GM23338 (cell line): ENCODE data around the gene TNS3.

Experiments used
- CREB1 ChIP-seq: fragments of 250-450 bp; sonication (Bioruptor Pico); IDR thresholded peaks from 2 replicates; pipeline ENCODE4 v1.5.0; 2020; ENCODE audit warnings: low read depth, mild to moderate bottlenecking, moderate library complexity
- EZH2 ChIP-seq: fragments of 200-600 bp; sonication (generic); IDR thresholded peaks from one replicate; pipeline ENCODE4 v1.8.0; 2017; ENCODE audit warnings: antibody characterized with exemption, mild to moderate bottlenecking, low read depth; ENCODE audit not compliant: unreplicated experiment
- EZH2phosphoT487 ChIP-seq: fragments of 200-600 bp; sonication (generic); IDR thresholded peaks from one replicate; pipeline ENCODE4 v1.8.1; 2018; ENCODE audit warnings: antibody characterized with exemption; ENCODE audit not compliant: unreplicated experiment
- JUNB ChIP-seq: IDR thresholded peaks from one replicate; pipeline ENCODE4 v1.6.1; 2016; ENCODE audit warnings: antibody characterized with exemption; ENCODE audit not compliant: unreplicated experiment
- POLR2AphosphoS5 ChIP-seq: IDR thresholded peaks from 2 replicates; pipeline ENCODE4 v1.6.1; 2016; ENCODE audit warnings: antibody characterized with exemption, low read depth
- ZNF114 ChIP-seq: fragments of 250-450 bp; sonication (Bioruptor Pico); IDR thresholded peaks from 2 replicates; pipeline ENCODE4 v1.5.0; 2020; ENCODE audit warnings: mild to moderate bottlenecking, moderate library complexity
- TF ChIP-seq, protein P1 (sequence below), 2 experiments: fragments of 200-600 bp in 1 of 2; sonication (generic) in 1 of 2; conservative IDR thresholded peaks; 2 replicates each; pipeline versions ENCODE4 v1.5.1 to v1.6.1; 2016 to 2017; ENCODE audit warnings: antibody characterized with exemption in 2 of 2, low read depth in 2 of 2, mild to moderate bottlenecking in 2 of 2, moderate library complexity in 1 of 2
- TF ChIP-seq, protein P2 (sequence below): IDR thresholded peaks from one replicate; pipeline ENCODE4 v1.6.1; 2018; ENCODE audit warnings: antibody characterized with exemption; ENCODE audit not compliant: unreplicated experiment
- TF ChIP-seq, protein P3 (sequence below): IDR thresholded peaks from 2 replicates; pipeline ENCODE4 v1.6.1; 2016; ENCODE audit warnings: antibody characterized with exemption

DNA sequence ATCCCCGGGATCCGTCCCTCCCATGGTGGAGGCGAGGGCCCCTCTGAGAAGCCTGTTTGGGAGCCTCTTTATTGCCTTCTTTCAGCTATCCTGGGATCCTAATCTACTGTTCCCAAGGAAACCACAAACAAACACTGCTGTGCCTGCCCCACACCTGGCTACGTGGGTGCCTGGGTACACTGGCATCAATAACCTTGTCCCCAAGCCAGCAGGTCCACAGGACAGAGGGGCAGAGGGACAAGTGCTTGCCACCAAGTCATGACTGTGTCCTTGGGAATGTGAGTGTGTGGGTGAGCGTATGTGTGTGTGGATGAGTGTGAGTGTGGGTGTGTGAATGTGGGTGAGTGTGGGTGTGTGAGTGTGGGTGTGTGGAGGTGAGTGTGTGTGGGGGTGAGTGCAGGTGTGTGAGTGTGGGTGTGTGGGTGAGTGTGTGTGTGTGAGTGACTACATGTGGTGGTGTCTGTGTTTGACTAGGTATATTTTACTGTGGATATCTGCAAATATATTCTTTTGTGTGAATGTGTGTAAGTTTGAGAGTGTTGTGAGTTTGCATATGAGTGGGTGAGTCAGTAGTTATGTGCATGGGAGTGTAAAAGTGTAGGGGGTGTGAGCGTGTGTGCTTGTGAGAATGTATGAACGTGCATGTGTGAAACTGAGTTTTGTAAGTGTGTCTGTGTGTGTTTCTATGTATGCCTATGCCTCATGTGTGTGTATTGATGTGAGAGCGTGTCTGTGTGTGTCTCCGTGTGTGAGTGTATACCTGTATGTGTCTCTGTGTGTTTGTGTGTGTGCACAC, 96.1 kb downstream of the TNS3 start:
- no peak for TF ChIP-seq EZH2
- TF ChIP-seq, protein P1, sequence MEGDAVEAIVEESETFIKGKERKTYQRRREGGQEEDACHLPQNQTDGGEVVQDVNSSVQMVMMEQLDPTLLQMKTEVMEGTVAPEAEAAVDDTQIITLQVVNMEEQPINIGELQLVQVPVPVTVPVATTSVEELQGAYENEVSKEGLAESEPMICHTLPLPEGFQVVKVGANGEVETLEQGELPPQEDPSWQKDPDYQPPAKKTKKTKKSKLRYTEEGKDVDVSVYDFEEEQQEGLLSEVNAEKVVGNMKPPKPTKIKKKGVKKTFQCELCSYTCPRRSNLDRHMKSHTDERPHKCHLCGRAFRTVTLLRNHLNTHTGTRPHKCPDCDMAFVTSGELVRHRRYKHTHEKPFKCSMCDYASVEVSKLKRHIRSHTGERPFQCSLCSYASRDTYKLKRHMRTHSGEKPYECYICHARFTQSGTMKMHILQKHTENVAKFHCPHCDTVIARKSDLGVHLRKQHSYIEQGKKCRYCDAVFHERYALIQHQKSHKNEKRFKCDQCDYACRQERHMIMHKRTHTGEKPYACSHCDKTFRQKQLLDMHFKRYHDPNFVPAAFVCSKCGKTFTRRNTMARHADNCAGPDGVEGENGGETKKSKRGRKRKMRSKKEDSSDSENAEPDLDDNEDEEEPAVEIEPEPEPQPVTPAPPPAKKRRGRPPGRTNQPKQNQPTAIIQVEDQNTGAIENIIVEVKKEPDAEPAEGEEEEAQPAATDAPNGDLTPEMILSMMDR (conservative IDR thresholded peaks at IDR 0.05; ENCODE audit: low read depth in 2 of 2): no peak
- TF ChIP-seq, protein P2, sequence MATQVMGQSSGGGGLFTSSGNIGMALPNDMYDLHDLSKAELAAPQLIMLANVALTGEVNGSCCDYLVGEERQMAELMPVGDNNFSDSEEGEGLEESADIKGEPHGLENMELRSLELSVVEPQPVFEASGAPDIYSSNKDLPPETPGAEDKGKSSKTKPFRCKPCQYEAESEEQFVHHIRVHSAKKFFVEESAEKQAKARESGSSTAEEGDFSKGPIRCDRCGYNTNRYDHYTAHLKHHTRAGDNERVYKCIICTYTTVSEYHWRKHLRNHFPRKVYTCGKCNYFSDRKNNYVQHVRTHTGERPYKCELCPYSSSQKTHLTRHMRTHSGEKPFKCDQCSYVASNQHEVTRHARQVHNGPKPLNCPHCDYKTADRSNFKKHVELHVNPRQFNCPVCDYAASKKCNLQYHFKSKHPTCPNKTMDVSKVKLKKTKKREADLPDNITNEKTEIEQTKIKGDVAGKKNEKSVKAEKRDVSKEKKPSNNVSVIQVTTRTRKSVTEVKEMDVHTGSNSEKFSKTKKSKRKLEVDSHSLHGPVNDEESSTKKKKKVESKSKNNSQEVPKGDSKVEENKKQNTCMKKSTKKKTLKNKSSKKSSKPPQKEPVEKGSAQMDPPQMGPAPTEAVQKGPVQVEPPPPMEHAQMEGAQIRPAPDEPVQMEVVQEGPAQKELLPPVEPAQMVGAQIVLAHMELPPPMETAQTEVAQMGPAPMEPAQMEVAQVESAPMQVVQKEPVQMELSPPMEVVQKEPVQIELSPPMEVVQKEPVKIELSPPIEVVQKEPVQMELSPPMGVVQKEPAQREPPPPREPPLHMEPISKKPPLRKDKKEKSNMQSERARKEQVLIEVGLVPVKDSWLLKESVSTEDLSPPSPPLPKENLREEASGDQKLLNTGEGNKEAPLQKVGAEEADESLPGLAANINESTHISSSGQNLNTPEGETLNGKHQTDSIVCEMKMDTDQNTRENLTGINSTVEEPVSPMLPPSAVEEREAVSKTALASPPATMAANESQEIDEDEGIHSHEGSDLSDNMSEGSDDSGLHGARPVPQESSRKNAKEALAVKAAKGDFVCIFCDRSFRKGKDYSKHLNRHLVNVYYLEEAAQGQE: no peak
- no peak for TF ChIP-seq POLR2AphosphoS5
- TF ChIP-seq ZNF114 (CRISPR knock-in tag): no peak
- no peak for TF ChIP-seq EZH2phosphoT487
- no peak for TF ChIP-seq JUNB
- TF ChIP-seq CREB1 (CRISPR knock-in tag): no peak
- TF ChIP-seq, protein P3, sequence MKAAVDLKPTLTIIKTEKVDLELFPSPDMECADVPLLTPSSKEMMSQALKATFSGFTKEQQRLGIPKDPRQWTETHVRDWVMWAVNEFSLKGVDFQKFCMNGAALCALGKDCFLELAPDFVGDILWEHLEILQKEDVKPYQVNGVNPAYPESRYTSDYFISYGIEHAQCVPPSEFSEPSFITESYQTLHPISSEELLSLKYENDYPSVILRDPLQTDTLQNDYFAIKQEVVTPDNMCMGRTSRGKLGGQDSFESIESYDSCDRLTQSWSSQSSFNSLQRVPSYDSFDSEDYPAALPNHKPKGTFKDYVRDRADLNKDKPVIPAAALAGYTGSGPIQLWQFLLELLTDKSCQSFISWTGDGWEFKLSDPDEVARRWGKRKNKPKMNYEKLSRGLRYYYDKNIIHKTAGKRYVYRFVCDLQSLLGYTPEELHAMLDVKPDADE: no peak
